Lung (tissue), 12 donors: ENCODE data around the gene HABP2. TPM values are rescaled to one million over a fixed set of nuclear protein-coding genes. Genes with fewer than 3 reads are reported as not detected.

Experiments
- ATAC-seq: fragments of 200-7000 bp; cut with Tn5 transposase; one replicate; pipeline ENCODE4 v1.9.1; 2020; ENCODE audit warnings: moderate number of reproducible peaks; ENCODE audit not compliant: insufficient read depth, low FRiP score
- DNase-seq, 3 donors: peaks; one replicate each; pipeline ENCODE4 v3.0.0-alpha.2; 2013 to 2017
- H3K27ac ChIP-seq, 2 donors: one replicate each; pipeline ENCODE4 v1.5.1; 2013; ENCODE audit warnings: mild to moderate bottlenecking in 2 of 2, moderate library complexity in 2 of 2, control low read depth in 1 of 2, inconsistent platforms in 1 of 2, low read depth in 1 of 2, low read length in 1 of 2
- H3K27me3 ChIP-seq, 3 donors: one replicate each; pipeline ENCODE4 v1.5.1; 2013; ENCODE audit warnings: low read length in 2 of 3; ENCODE audit not compliant: control insufficient read depth in 3 of 3, insufficient read depth in 3 of 3
- H3K36me3 ChIP-seq, 4 donors: one replicate each; pipeline ENCODE4 v1.5.1; 2013; ENCODE audit warnings: low read length in 4 of 4, mild to moderate bottlenecking in 1 of 4, moderate library complexity in 1 of 4; ENCODE audit not compliant: control insufficient read depth in 4 of 4, insufficient read depth in 4 of 4
- H3K4me1 ChIP-seq, 5 donors: one replicate each; pipeline ENCODE4 v1.5.1; 2013; ENCODE audit warnings: low read length in 5 of 5, mild to moderate bottlenecking in 2 of 5, moderate library complexity in 1 of 5; ENCODE audit not compliant: control insufficient read depth in 5 of 5, insufficient read depth in 5 of 5
- H3K4me3 ChIP-seq: one replicate; pipeline ENCODE4 v1.5.1; 2013; ENCODE audit warnings: mild to moderate bottlenecking, control low read depth, moderate library complexity
- H3K9ac ChIP-seq, 2 donors: one replicate each; pipeline ENCODE4 v1.5.1; 2013; ENCODE audit warnings: low read length in 2 of 2, control low read depth in 1 of 2; ENCODE audit not compliant: insufficient read depth in 1 of 2
- H3K9me3 ChIP-seq, 4 donors: one replicate each; pipeline ENCODE4 v1.5.1; 2013; ENCODE audit warnings: low read length in 3 of 4, mild to moderate bottlenecking in 1 of 4, moderate library complexity in 1 of 4; ENCODE audit not compliant: control insufficient read depth in 4 of 4, insufficient read depth in 3 of 4
- CTCF ChIP-seq: IDR thresholded peaks from 2 replicates; pipeline ENCODE4 v1.5.1; 2012; ENCODE audit warnings: mild to moderate bottlenecking; ENCODE audit errors: control extremely low read depth, extremely low read depth
- WGBS, 2 donors: extraction: QIAGEN DNeasy Blood & Tissue Kit; methylation state at CpG; one replicate each; pipeline ENCODE4 v1.1.7; 2013; 5-methylcytosine and 5-hydroxymethylcytosine counted together
- polyA plus RNA-seq, 2 donors: library from polyadenylated mRNA; stranded (reverse); fragments of 200-250 nt; gene quantifications; one replicate each; pipeline ENCODE4 v1.2.1, GENCODE V29; 2013
- total RNA-seq, 2 donors: library from RNA; depleted of rRNA in 1 of 2; stranded (reverse); fragments of >200 nt in 1 of 2; gene quantifications; one replicate each; pipeline ENCODE4 v1.2.1, GENCODE V29; 2014 to 2021
- donor health status: control.
- donor health status: control.
- donor health status: Bipolar disorder and iron deficiency.
- donor health status: healthy.
- donor health status: DM: yes; HTN: yes; CAD: no.

The HABP2 gene
- total and polyA plus RNA-seq, 4 donors, result 0.10 to 1.3 (median 0.65) TPM

GRCh38 chr10:113563306-113564088 is 10.6 kb downstream of the HABP2 start:
- Histone ChIP-seq H3K4me1 (peaks cover 0 to 8% (median 0%) of the 10 kb centered on the region in 5 donors), H3K4me3 (no peak overlapping the region), H3K27ac (no peak overlapping the region), H3K9me3 (no peaks in the 10 kb centered on the region), H3K27me3 (no peaks in the 10 kb centered on the region), H3K9ac (peak overlapping the region in 1 of 2 donors; percentile 83), H3K36me3 (no peaks in the 10 kb centered on the region)
- ATAC-seq, result peak; percentile 91
- TF ChIP-seq CTCF, result peak; percentile 94
- peak; percentile 84 to 87 (median 85) for DNase-seq
- 10 to 14% methylated on average over 18 of the region's 18 CpGs for WGBS, 2 donors

- 0 to 43% methylated on average over 1 of the region's 1 CpG for WGBS, 2 donors
- no peak for ATAC-seq
- no peak overlapping the region for H3K27ac ChIP-seq
- H3K4me1 ChIP-seq, result peaks cover 0 to 8% (median 0%) of the 10 kb centered on the region in 5 donors
- no peaks in the 10 kb centered on the region for H3K9me3 ChIP-seq
- H3K9ac ChIP-seq, result no peak overlapping the region
- no peak for DNase-seq
- no peaks in the 10 kb centered on the region for H3K27me3 ChIP-seq
- TF ChIP-seq CTCF, result no peak
- no peaks in the 10 kb centered on the region for H3K36me3 ChIP-seq
- H3K4me3 ChIP-seq, result no peak overlapping the region
Observed at GRCh38 chr10:113565364-113565763, 12.5 kb downstream of the HABP2 start.

DNA sequence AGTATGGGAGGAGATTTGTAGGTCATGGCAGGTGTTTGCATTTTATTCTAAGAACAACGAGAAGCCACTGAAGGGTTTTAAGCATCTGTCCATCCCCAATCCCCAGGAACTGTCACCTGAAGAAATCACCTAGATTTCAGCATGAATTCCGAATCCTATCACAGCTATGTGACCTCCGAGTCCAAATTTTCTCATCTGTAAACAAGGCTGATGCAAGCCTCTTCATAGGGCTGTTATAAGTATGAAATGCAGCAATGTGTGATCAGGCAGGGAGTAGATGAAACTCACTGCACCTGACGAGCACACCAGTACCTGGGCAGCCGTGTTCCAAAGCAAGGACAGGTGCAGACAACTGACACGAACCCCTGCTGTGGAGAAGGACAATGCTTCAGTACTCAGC is 14.0 kb downstream of the HABP2 start:
- H3K9me3 ChIP-seq, result peaks cover 0 to 4% (median 0%) of the 10 kb centered on the region in 4 donors
- TF ChIP-seq CTCF, result no peak

More for the DNA sequence above, 14.0 kb downstream of the HABP2 start:
- Histone ChIP-seq H3K27me3 (no peaks in the 10 kb centered on the region), H3K4me3 (no peak overlapping the region), H3K9ac (no peak overlapping the region), H3K36me3 (no peaks in the 10 kb centered on the region), H3K4me1 (peaks cover 0 to 8% (median 0%) of the 10 kb centered on the region in 5 donors), H3K27ac (no peak overlapping the region)
- DNase-seq (no peak), ATAC-seq (no peak)
- 64 to 89% methylated on average over 6 of the region's 6 CpGs for WGBS, 2 donors
